Duodenal mucosa (tissue), 2 donors: ENCODE data around the gene CSF3.

Experiments
- H3K27ac ChIP-seq: one replicate; pipeline ENCODE4 v1.7.0; 2013; ENCODE audit warnings: low read depth, low read length
- H3K27me3 ChIP-seq, 2 donors: one replicate each; pipeline ENCODE4 v1.7.0; 2013; ENCODE audit warnings: low read length in 2 of 2, control low read depth in 1 of 2; ENCODE audit not compliant: insufficient read depth in 2 of 2, control insufficient read depth in 1 of 2
- H3K36me3 ChIP-seq, 2 donors: one replicate each; pipeline ENCODE4 v1.7.0; 2013; ENCODE audit warnings: low read length in 2 of 2, control low read depth in 1 of 2; ENCODE audit not compliant: insufficient read depth in 2 of 2, control insufficient read depth in 1 of 2
- H3K4me1 ChIP-seq, 2 donors: one replicate each; pipeline ENCODE4 v1.7.0; 2013; ENCODE audit warnings: low read length in 2 of 2, control low read depth in 1 of 2; ENCODE audit not compliant: insufficient read depth in 2 of 2, control insufficient read depth in 1 of 2
- H3K4me3 ChIP-seq, 2 donors: one replicate each; pipeline ENCODE4 v1.7.0; 2013; ENCODE audit warnings: low read length in 2 of 2, low read depth in 1 of 2
- H3K9ac ChIP-seq, 2 donors: one replicate each; pipeline ENCODE4 v1.7.0; 2013; ENCODE audit warnings: low read length in 2 of 2, low read depth in 1 of 2
- H3K9me3 ChIP-seq, 2 donors: one replicate each; pipeline ENCODE4 v1.7.0; 2013; ENCODE audit warnings: low read length in 2 of 2, control low read depth in 1 of 2; ENCODE audit not compliant: control insufficient read depth in 1 of 2

Gene CSF3

GRCh38 chr17:40014375-40014980, 762 bp upstream of the CSF3 start:
- Histone ChIP-seq H3K27ac (no peak overlapping the region), H3K9ac (no peak overlapping the region)

GRCh38 chr17:40015998-40016985, 1.1 kb downstream of the CSF3 start:
- Histone ChIP-seq H3K27me3 (no peaks in the 10 kb centered on the region), H3K4me3 (no peak overlapping the region), H3K27ac (no peak overlapping the region), H3K9ac (no peak overlapping the region), H3K4me1 (peaks cover 17% of the 10 kb centered on the region in 2 donors), H3K36me3 (peaks cover 8 to 23% of the 10 kb centered on the region in 2 donors), H3K9me3 (no peaks in the 10 kb centered on the region)

More at GRCh38 chr17:40014375-40014980, 762 bp upstream of the CSF3 start:
- no peaks in the 10 kb centered on the region for H3K9me3 ChIP-seq
- H3K4me3 ChIP-seq = no peak overlapping the region
- H3K36me3 ChIP-seq = peaks cover 2 to 9% of the 10 kb centered on the region in 2 donors
- no peaks in the 10 kb centered on the region for H3K27me3 ChIP-seq
- peaks cover 17% of the 10 kb centered on the region in 2 donors for H3K4me1 ChIP-seq

GRCh38 chr17:40017422-40018080, 2.3 kb downstream of the CSF3 start:
- Histone ChIP-seq H3K27me3 (no peaks in the 10 kb centered on the region), H3K36me3 (peaks cover 11 to 35% of the 10 kb centered on the region in 2 donors), H3K4me1 (peaks cover 17% of the 10 kb centered on the region in 2 donors), H3K9ac (no peak overlapping the region), H3K4me3 (no peak overlapping the region), H3K27ac (peak overlapping the region; percentile 25), H3K9me3 (no peaks in the 10 kb centered on the region)

- H3K36me3 ChIP-seq = peaks cover 11 to 43% of the 10 kb centered on the region in 2 donors
Observed at GRCh38 chr17:40018211-40019121, 3.2 kb downstream of the CSF3 start.

GRCh38 chr17:40019140-40019991, 4.1 kb downstream of the CSF3 start:
- H3K36me3 ChIP-seq = peaks cover 11 to 43% of the 10 kb centered on the region in 2 donors
- H3K4me3 ChIP-seq = no peak overlapping the region
- peaks cover 11 to 15% of the 10 kb centered on the region in 2 donors for H3K4me1 ChIP-seq
- H3K9ac ChIP-seq = no peak overlapping the region
- H3K27ac ChIP-seq = no peak overlapping the region
- no peaks in the 10 kb centered on the region for H3K27me3 ChIP-seq
- H3K9me3 ChIP-seq = no peaks in the 10 kb centered on the region

More at GRCh38 chr17:40018211-40019121, 3.2 kb downstream of the CSF3 start:
- Histone ChIP-seq H3K9me3 (no peaks in the 10 kb centered on the region), H3K27me3 (no peaks in the 10 kb centered on the region), H3K4me3 (no peak overlapping the region), H3K9ac (no peak overlapping the region), H3K27ac (no peak overlapping the region), H3K4me1 (peaks cover 17% of the 10 kb centered on the region in 2 donors)

- no peak overlapping the region for H3K9ac ChIP-seq
- no peaks in the 10 kb centered on the region for H3K27me3 ChIP-seq
- no peaks in the 10 kb centered on the region for H3K9me3 ChIP-seq
- peaks cover 6 to 8% of the 10 kb centered on the region in 2 donors for H3K4me1 ChIP-seq
- no peak overlapping the region for H3K27ac ChIP-seq
- peaks cover 11 to 47% of the 10 kb centered on the region in 2 donors for H3K36me3 ChIP-seq
- H3K4me3 ChIP-seq = no peak overlapping the region
Observed at GRCh38 chr17:40020146-40020545, 4.9 kb downstream of the CSF3 start.

GRCh38 chr17:40021451-40021971, 6.3 kb downstream of the CSF3 start:
- no peak overlapping the region for H3K9ac ChIP-seq
- H3K27ac ChIP-seq = no peak overlapping the region
- peaks cover 0 to 5% of the 10 kb centered on the region in 2 donors for H3K4me1 ChIP-seq
- H3K36me3 ChIP-seq = peaks cover 23 to 61% of the 10 kb centered on the region in 2 donors
- no peak overlapping the region for H3K4me3 ChIP-seq
- H3K27me3 ChIP-seq = no peaks in the 10 kb centered on the region
- H3K9me3 ChIP-seq = no peaks in the 10 kb centered on the region

- no peak overlapping the region for H3K27ac ChIP-seq
- H3K36me3 ChIP-seq = peaks cover 26 to 67% of the 10 kb centered on the region in 2 donors
- H3K9ac ChIP-seq = no peak overlapping the region
- H3K27me3 ChIP-seq = no peaks in the 10 kb centered on the region
- H3K9me3 ChIP-seq = no peaks in the 10 kb centered on the region
- H3K4me1 ChIP-seq = peaks cover 0 to 9% of the 10 kb centered on the region in 2 donors
- no peak overlapping the region for H3K4me3 ChIP-seq
Observed at GRCh38 chr17:40022497-40022896, 7.3 kb downstream of the CSF3 start.
